SK-N-SH (cell line): Measurements from ENCODE around the gene PLXDC1. TPM values are rescaled to one million over a fixed set of nuclear protein-coding genes. Genes with fewer than 3 reads are reported as not detected.

Experiments used
- CTCF ChIA-PET: fragments of 300-600, 350-600 bp; formaldehyde crosslinking; extraction: SDS; loops from one replicate; lab custom pipeline; 2021; lab: Yijun Ruan, JAX
- POLR2A ChIA-PET: fragments of 350-600 bp; sonication (Branson Sonifier 250); formaldehyde crosslinking; extraction: SDS; loops from one replicate; lab custom pipeline; 2020; ENCODE audit warnings: antibody characterized with exemption, inconsistent platforms; lab: Yijun Ruan, JAX
- DNase-seq: peaks from one replicate; pipeline ENCODE4 v3.0.0; 2012
- H2AFZ ChIP-seq: fragments of 200-600 bp; sonication (generic); 2 replicates; pipeline ENCODE4 v1.8.1; 2016; ENCODE audit warnings: antibody characterized with exemption, mild to moderate bottlenecking, low read depth
- H3F3A ChIP-seq: fragments of 200-600 bp; sonication (generic); replicated peaks from 2 replicates; pipeline ENCODE3; 2016; ENCODE audit warnings: antibody characterized with exemption, mild to moderate bottlenecking; ENCODE audit not compliant: insufficient read depth
- H3K27ac ChIP-seq, 2 experiments: fragments of 200-500 bp in 1 of 2; fragments of 200-600 bp in 1 of 2; sonication (Bioruptor generic) in 1 of 2; sonication (generic), shearing (Covaris generic) in 1 of 2; 2 replicates each; pipeline versions ENCODE4 v1.5.1 to v1.6.1; 2014 to 2016; ENCODE audit warnings: low read depth in 2 of 2, inconsistent platforms in 1 of 2, low read length in 1 of 2, mild to moderate bottlenecking in 1 of 2, mixed read lengths in 1 of 2
- H3K27me3 ChIP-seq: fragments of 200-600 bp; sonication (generic), shearing (Covaris generic); 2 replicates; pipeline ENCODE4 v1.6.1; 2016; ENCODE audit warnings: mixed run types; ENCODE audit not compliant: insufficient read depth
- H3K36me3 ChIP-seq, 2 experiments: fragments of 200-500 bp in 1 of 2; fragments of 200-600 bp in 1 of 2; sonication (Bioruptor generic) in 1 of 2; sonication (generic) in 1 of 2; replicated peaks in 1 of 2; 2 replicates each; pipeline versions ENCODE3 to v1.5.1; 2014 to 2016; ENCODE audit warnings: low read length in 1 of 2, mild to moderate bottlenecking in 1 of 2; ENCODE audit not compliant: insufficient read depth in 2 of 2, control insufficient read depth in 1 of 2
- H3K4me1 ChIP-seq, 2 experiments: fragments of 200-500 bp in 1 of 2; fragments of 200-600 bp in 1 of 2; sonication (Bioruptor generic) in 1 of 2; sonication (generic), shearing (Covaris generic) in 1 of 2; 2 replicates each; pipeline versions ENCODE4 v1.5.1 to v1.6.1; 2014 to 2016; ENCODE audit warnings: low read depth in 1 of 2, low read length in 1 of 2, mixed run types in 1 of 2; ENCODE audit not compliant: insufficient read depth in 2 of 2, control insufficient read depth in 1 of 2
- H3K4me2 ChIP-seq: fragments of 200-600 bp; sonication (generic), shearing (Covaris generic); 2 replicates; pipeline ENCODE4 v1.6.1; 2017; ENCODE audit warnings: mixed run types
- H3K4me3 ChIP-seq, 2 experiments: fragments of 200-500 bp in 1 of 2; fragments of 200-600 bp in 1 of 2; sonication (Bioruptor generic) in 1 of 2; sonication (generic), shearing (Covaris generic) in 1 of 2; 2 replicates each; pipeline versions ENCODE4 v1.5.1 to v1.8.1; 2014 to 2016; ENCODE audit warnings: low read depth in 2 of 2, inconsistent platforms in 1 of 2, low read length in 1 of 2, mild to moderate bottlenecking in 1 of 2, mixed read lengths in 1 of 2, moderate library complexity in 1 of 2
- H3K79me2 ChIP-seq: fragments of 200-600 bp; sonication (generic); 2 replicates; pipeline ENCODE4 v1.8.1; 2017; ENCODE audit warnings: mild to moderate bottlenecking; ENCODE audit not compliant: insufficient read depth
- H3K9ac ChIP-seq: fragments of 200-600 bp; sonication (generic); 2 replicates; pipeline ENCODE4 v1.6.1; 2017; ENCODE audit warnings: mixed run types
- H3K9me2 ChIP-seq: fragments of 200-600 bp; sonication (generic); 2 replicates; pipeline ENCODE4 v1.6.1; 2017; ENCODE audit warnings: mixed run types
- H3K9me3 ChIP-seq: fragments of 200-600 bp; sonication (generic); 2 replicates; pipeline ENCODE4 v1.6.1; 2017; ENCODE audit warnings: mixed run types, mild to moderate bottlenecking, moderate library complexity
- H4K20me1 ChIP-seq: fragments of 200-600 bp; sonication (generic); 2 replicates; pipeline ENCODE4 v1.6.1; 2017; ENCODE audit warnings: mild to moderate bottlenecking, mixed run types; ENCODE audit not compliant: insufficient read depth
- CHD2 ChIP-seq: fragments of 150-350 bp; IDR thresholded peaks from 2 replicates; pipeline ENCODE4 v1.6.1; 2018; ENCODE audit warnings: low read length; ENCODE audit not compliant: partially characterized antibody
- CTCF ChIP-seq: fragments of 200-600 bp; sonication (generic); IDR thresholded peaks from 2 replicates; pipeline ENCODE4 v1.6.1; 2017; ENCODE audit warnings: antibody characterized with exemption, mild to moderate bottlenecking, moderate library complexity
- ELF1 ChIP-seq: IDR thresholded peaks from 2 replicates; pipeline ENCODE4 v1.4.0; 2012
- EZH2phosphoT487 ChIP-seq: fragments of 200-600 bp; sonication (generic); IDR thresholded peaks from 2 replicates; pipeline ENCODE4 v1.6.1; 2017; ENCODE audit warnings: low read depth, mixed run types, mild to moderate bottlenecking, antibody characterized with exemption, moderate library complexity, borderline replicate concordance
- FOSL2 ChIP-seq: IDR thresholded peaks from 2 replicates; pipeline ENCODE4 v1.4.0; 2012; ENCODE audit warnings: low read depth, mild to moderate bottlenecking, moderate library complexity, borderline replicate concordance
- FOXJ3 ChIP-seq: sonication (generic); formaldehyde crosslinking; IDR thresholded peaks from 2 replicates; pipeline ENCODE4 v1.5.1; 2020; ENCODE audit warnings: mild to moderate bottlenecking, missing genetic modification reagents
- GABPA ChIP-seq: IDR thresholded peaks from 2 replicates; pipeline ENCODE4 v1.4.0; 2012; ENCODE audit warnings: low read depth, mild to moderate bottlenecking
- JUND ChIP-seq: IDR thresholded peaks from 2 replicates; pipeline ENCODE4 v1.4.0; 2012
- MAX ChIP-seq: IDR thresholded peaks from 2 replicates; pipeline ENCODE4 v1.4.0; 2012; ENCODE audit warnings: low read depth
- NRF1 ChIP-seq: IDR thresholded peaks from 2 replicates; pipeline ENCODE4 v1.6.1; 2012; ENCODE audit warnings: low read depth, mild to moderate bottlenecking, low read length
- RAD21 ChIP-seq: IDR thresholded peaks from 2 replicates; pipeline ENCODE4 v1.6.1; 2012; ENCODE audit warnings: mild to moderate bottlenecking, low read length
- RCOR1 ChIP-seq: fragments of 150-350 bp; IDR thresholded peaks from 2 replicates; pipeline ENCODE4 v1.6.1; 2017; ENCODE audit warnings: antibody characterized with exemption, low read length
- RXRA ChIP-seq: IDR thresholded peaks from 2 replicates; pipeline ENCODE4 v1.4.0; 2012; ENCODE audit warnings: low read depth, mild to moderate bottlenecking, borderline replicate concordance
- SMC3 ChIP-seq: IDR thresholded peaks from 2 replicates; pipeline ENCODE4 v1.6.1; 2012; ENCODE audit warnings: low read depth, low read length, improper control_type of control experiment
- TAF1 ChIP-seq: IDR thresholded peaks from 2 replicates; pipeline ENCODE4 v1.6.1; 2012; ENCODE audit warnings: low read depth, mild to moderate bottlenecking, low read length, moderate library complexity, borderline replicate concordance
- TCF12 ChIP-seq: IDR thresholded peaks from 2 replicates; pipeline ENCODE4 v1.4.0; 2012
- TEAD4 ChIP-seq: IDR thresholded peaks from 2 replicates; pipeline ENCODE4 v1.4.0; 2012; ENCODE audit warnings: mild to moderate bottlenecking, borderline replicate concordance; ENCODE audit not compliant: insufficient read depth
- USF1 ChIP-seq: IDR thresholded peaks from 2 replicates; pipeline ENCODE4 v1.4.0; 2012; ENCODE audit warnings: low read depth, borderline replicate concordance
- USF2 ChIP-seq: fragments of 150-350 bp; IDR thresholded peaks from 2 replicates; pipeline ENCODE4 v1.6.1; 2017; ENCODE audit warnings: antibody characterized with exemption, low read length, low read depth, borderline replicate concordance
- YY1 ChIP-seq: IDR thresholded peaks from 2 replicates; pipeline ENCODE4 v1.4.0; 2012; ENCODE audit warnings: low read depth, mild to moderate bottlenecking
- ZBTB33 ChIP-seq: IDR thresholded peaks from 2 replicates; pipeline ENCODE4 v1.4.0; 2012; ENCODE audit warnings: low read depth, borderline replicate concordance
- WGBS: methylation state at CpG from one replicate; pipeline ENCODE4 v1.1.6; 2017; ENCODE audit warnings: low lambda C conversion rate; 5-methylcytosine and 5-hydroxymethylcytosine counted together
- polyA plus RNA-seq, 3 experiments: library from polyadenylated mRNA; depleted of rRNA; stranded (reverse); fragments of >200 nt; gene quantifications; 2 replicates each; pipeline ENCODE4 v1.2.3, GENCODE V29; 2012

Gene PLXDC1
- polyA plus RNA-seq, 1 of the 3 experiments (the other 2 are of a cell fraction) = 1.5 TPM

- no peak for TF ChIP-seq FOXJ3 (CRISPR knock-in tag)
- TF ChIP-seq TAF1 = peak; percentile 91
- peak; percentile 68; the same call in 1 of the 2 replicates for TF ChIP-seq YY1
- no peak for TF ChIP-seq NRF1
- TF ChIP-seq RXRA = no peak
- no peak for TF ChIP-seq USF2
- TF ChIP-seq FOSL2 = no peak
- TF ChIP-seq CHD2 = no peak
- no peak for TF ChIP-seq CTCF
- no peak for TF ChIP-seq EZH2phosphoT487
- TF ChIP-seq JUND = no peak; the same call in 1 of the 2 replicates
- TF ChIP-seq MAX = peak; percentile 82
- TF ChIP-seq TCF12 = no peak
- no peak for TF ChIP-seq RCOR1
- no peak for TF ChIP-seq RAD21
- TF ChIP-seq SMC3 = no peak
- no peak for TF ChIP-seq ZBTB33
These were observed 48.8 kb upstream of the PLXDC1 start, which contains the start of gene RPL19 (continued) for GRCh38 chr17:39200070-39200879.

- Histone ChIP-seq H3F3A (peaks cover 44% of the 10 kb centered on the region), H3K27me3 (no peaks in the 10 kb centered on the region), H3K79me2 (peaks cover 53% of the 10 kb centered on the region), H3K4me2 (peak overlapping the region; percentile 97), H3K4me1 (peaks cover 25 to 42% of the 10 kb centered on the region in 2 experiments; a peak in 2 of 4 replicates), H3K9me3 (no peaks in the 10 kb centered on the region), H4K20me1 (peaks cover 33% of the 10 kb centered on the region), H2AFZ (peak overlapping the region; percentile 98), H3K36me3 (peaks cover 25 to 32% of the 10 kb centered on the region in 2 experiments), H3K27ac (peak overlapping the region; percentile 94 to 99), H3K9me2 (no peaks in the 10 kb centered on the region), H3K4me3 (peak overlapping the region; percentile 75 to 93), H3K9ac (peak overlapping the region; percentile 98)
- WGBS = 2% methylated on average over 10 of the region's 10 CpGs
- POLR2A ChIA-PET = interaction anchor here (0.6 to 1.8 kb wide), 18 partner anchors 10 to 495 kb away, joined by 3 to 11 read pairs (median 4); partner anchors contain the start of genes ARL5C, LASP1NB, MED1 and MLLT6
- CTCF ChIA-PET = interaction anchor here (1.1 to 29.0 kb wide), 3 partner anchors 27 to 55 kb away, joined by 3 to 781 read pairs (median 96); no protein-coding TSS in a partner anchor
- DNase-seq = peak; percentile 91
- TF ChIP-seq RAD21 = no peak
- TF ChIP-seq NRF1 = peak; percentile 94
- no peak for TF ChIP-seq CHD2
- TF ChIP-seq EZH2phosphoT487 = no peak
- no peak for TF ChIP-seq TEAD4
- peak; percentile 80 for TF ChIP-seq GABPA
- peak; percentile 33; the same call in 1 of the 2 replicates for TF ChIP-seq TAF1
- TF ChIP-seq ELF1 = peak; percentile 90
- peak; percentile 84 for TF ChIP-seq MAX
- peak; percentile 69 for TF ChIP-seq USF2
- peak; percentile 96 for TF ChIP-seq USF1
- no peak for TF ChIP-seq SMC3
- TF ChIP-seq, all 33 proteins: peak for 7
These were observed 48.3 kb upstream of the PLXDC1 start for GRCh38 chr17:39199820-39200069.
